Esophagus muscularis mucosa (tissue), 4 donors: ENCODE data around the gene OR10J1.

Experiments
- CTCF ChIP-seq, 3 experiments: fragments of 200-600 bp in 2 of 3; fragments of 450-650 bp in 1 of 3; sonication (generic) in 2 of 3; IDR thresholded peaks; one replicate each; pipeline ENCODE4 v1.5.1; 2017 to 2019; ENCODE audit warnings: antibody characterized with exemption in 3 of 3, mild to moderate bottlenecking in 2 of 3, moderate library complexity in 1 of 3
- EP300 ChIP-seq: sonication (generic); formaldehyde crosslinking; IDR thresholded peaks from one replicate; pipeline ENCODE4 v1.6.1; 2017; ENCODE audit warnings: antibody characterized with exemption
- POLR2A ChIP-seq: fragments of 450-650 bp; IDR thresholded peaks from one replicate; pipeline ENCODE4 v1.6.1; 2017; ENCODE audit warnings: antibody characterized with exemption, moderate library complexity, mild to moderate bottlenecking, low read depth
- POLR2AphosphoS5 ChIP-seq, 2 donors: sonication (generic); formaldehyde crosslinking; IDR thresholded peaks; one replicate each; pipeline ENCODE4 v1.6.1; 2017; ENCODE audit warnings: antibody characterized with exemption in 2 of 2

- TF ChIP-seq CTCF (IDR thresholded peaks at IDR 0.05) (no peak), POLR2A (no peak), POLR2AphosphoS5 (IDR thresholded peaks at IDR 0.05) (no peak), EP300 (no peak)
Measured at GRCh38 chr1:159429074-159429861, 10.3 kb upstream of the OR10J1 start.
